NCI-H146 (cell line): ENCODE data around the gene PSMD13.
"Not testable (repeated sequence)": the region's sequence is repeated elsewhere in the genome, so short reads cannot be mapped to it uniquely, and the experiment has no call there.

Experiments used
- DNase-seq: peaks from one replicate; lab custom pipeline; 2025; lab: John Stamatoyannopoulos, UW

PSMD13 gene

DNA sequence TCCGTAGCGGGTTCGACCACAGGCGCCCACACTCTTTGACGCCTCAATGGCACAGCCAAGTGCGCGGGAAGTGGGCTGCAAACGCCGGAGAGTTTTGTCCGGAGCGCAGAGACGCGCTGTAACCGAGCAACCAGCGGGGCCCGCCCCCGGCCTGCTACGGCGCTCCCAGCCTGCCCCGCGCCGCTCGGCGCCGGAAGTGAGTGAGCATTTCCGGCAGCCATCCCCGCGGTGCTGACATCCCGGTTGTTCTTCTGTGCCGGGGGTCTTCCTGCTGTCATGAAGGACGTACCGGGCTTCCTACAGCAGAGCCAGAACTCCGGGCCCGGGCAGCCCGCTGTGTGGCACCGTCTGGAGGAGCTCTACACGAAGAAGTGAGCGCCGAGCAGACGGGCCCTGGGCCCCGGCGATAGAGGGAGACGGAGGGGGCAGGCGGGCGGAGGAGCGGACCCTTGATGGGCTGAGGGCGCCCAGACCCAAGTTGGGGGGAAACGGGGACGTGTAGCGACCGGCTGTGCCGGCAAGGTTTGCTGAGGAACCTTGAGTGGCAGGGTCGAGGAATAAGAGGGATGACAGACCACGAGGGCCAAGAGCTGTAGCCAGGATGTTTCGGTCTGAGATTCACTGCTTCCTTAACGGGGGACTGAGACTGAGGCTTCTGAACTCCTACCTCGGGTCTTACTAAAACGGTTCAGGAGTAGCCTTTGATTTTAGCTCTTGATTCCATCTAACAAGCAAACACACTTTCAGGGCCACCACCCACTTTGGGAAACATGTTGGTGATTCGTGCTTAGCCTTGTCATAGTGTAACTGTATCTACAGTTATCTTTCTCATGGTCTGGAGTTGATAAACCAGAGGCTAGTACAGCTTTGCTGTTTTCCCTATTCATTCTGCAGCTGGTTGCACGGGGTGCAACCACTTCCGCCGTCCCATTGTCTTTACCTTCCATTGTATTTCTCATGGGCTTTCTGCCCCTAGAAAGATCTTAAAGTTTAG lies at the start of gene PSMD13:
PSMD13 (plus strand) TSS at position 203 of the 994 bp plus-strand sequence; CDS start at position 277, 74 bp downstream.
- DNase-seq: peak; percentile 84

- DNase-seq: not testable (repeated sequence)
Observed at GRCh38 chr11:189200-189783, 47.5 kb upstream of the PSMD13 start.

DNA sequence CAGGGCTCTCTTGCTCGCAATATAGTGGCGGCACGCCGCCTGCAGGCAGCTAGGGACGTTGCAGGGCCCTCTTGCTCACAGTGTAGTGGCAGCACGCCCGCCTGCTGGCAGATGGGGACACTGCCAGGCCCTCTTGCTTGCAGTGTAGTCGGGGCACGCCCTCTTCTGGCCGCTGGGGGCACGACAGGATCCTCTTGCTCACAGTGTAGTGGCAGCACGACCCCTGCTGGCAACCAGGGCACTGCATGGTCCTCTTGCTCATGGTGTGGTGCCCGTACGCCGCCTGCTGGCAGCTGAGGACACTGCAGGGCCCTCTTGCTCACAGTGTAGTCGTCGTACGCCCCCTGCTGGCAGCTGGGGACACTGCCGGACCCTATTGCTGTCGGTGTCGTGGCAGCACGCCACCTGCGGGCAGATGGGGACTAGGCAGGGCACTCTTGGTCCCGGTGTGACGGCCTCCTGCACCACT lies 46.9 kb upstream of the PSMD13 start:
- DNase-seq: not testable (repeated sequence)

DNA sequence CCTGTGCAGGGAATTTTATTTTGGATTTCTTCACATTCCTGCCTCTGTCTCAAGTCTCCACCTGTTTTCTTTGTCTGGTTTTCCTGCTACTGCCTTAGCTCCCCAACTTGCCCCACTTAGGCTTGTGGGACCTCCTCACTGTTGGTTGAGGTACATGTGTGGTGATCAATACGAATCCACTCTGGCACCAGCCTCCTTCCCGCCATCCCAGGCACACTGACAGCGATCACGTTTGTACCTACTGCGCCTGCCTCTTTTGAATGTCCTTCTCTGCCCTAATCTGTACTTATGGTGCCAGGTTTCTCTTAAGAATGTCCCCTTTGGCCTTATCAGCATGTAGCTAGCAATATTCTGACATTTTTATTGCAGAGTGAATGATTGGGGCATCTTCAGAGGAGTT lies 46.2 kb upstream of the PSMD13 start:
- DNase-seq: not testable (repeated sequence)

GRCh38 chr11:191490-192478 lies 45.0 kb upstream of the PSMD13 start:
- DNase-seq: not testable (repeated sequence)

DNA sequence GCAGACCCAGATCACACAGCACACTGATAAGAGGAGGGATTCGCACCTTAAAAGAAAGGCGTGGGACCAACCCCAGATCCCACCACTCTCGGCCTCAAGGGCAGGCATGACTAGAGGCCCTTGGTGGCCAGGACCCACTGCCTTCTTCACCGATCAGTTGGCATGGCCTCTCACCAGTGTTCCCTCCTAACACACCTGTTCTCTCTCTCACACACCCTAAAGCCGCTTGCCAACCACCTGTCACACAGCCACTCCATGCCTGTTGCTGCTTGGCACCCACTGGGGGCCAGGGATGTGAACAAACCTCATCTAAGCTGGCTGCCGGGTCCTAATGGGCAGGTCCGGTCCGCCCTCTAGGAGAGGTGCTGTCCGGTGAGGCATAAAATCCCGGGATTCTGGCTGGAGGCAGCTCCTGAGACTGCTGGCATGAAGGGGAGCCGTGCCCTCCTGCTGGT lies 44.1 kb upstream of the PSMD13 start, which contains the start of gene SCGB1C1:
SCGB1C1 (plus strand) TSS at position 405 of the 455 bp plus-strand sequence; CDS start at position 427, 22 bp downstream.
- not testable (repeated sequence) for DNase-seq

- not testable (repeated sequence) for DNase-seq
Observed at GRCh38 chr11:193481-193880, 43.3 kb upstream of the PSMD13 start.

DNA sequence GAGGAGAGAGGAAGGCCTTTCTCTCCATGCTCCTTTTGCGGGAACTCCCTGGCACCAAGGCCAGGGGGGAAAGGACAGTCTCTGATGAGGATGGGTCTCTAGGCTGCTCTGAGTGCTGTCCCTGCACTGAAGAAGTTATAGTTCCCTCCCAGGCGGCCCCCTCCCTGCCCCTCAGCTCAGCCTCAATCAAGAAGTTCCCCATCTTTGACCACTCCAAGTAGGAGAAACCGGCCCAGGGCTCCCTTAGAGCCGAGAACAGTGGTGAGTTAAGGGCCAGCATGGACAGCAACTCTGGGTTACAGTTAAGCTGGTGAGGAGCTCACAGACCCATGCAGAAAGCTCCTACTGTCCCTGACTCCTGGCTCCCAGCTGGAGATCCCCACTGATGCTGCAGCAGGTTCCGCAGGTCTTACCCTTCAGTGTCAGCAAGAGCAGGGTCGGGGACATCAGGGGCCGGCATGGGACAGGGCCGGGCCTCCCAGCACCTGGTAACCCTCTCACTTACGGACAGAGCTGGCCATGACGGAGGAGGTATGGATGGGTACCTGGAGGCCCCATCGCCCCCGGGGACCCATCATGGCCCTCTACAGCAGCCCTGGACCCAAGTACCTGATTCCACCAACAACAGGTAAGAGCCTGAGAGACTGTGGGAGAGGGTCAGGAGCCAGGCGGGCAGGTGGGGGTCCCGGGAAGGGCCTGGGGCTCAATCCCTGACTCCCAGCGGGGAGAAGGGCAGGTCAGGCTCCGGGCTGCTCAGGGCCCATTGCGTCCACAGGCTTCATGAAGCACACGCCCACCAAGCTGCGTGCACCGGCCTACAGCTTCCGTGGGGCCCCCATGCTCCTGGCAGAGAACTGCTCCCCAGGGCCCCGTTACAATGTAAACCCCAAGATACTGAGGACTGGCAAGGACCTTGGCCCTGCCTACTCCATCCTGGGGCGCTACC lies 39.7 kb upstream of the PSMD13 start:
- no peak for DNase-seq

DNA sequence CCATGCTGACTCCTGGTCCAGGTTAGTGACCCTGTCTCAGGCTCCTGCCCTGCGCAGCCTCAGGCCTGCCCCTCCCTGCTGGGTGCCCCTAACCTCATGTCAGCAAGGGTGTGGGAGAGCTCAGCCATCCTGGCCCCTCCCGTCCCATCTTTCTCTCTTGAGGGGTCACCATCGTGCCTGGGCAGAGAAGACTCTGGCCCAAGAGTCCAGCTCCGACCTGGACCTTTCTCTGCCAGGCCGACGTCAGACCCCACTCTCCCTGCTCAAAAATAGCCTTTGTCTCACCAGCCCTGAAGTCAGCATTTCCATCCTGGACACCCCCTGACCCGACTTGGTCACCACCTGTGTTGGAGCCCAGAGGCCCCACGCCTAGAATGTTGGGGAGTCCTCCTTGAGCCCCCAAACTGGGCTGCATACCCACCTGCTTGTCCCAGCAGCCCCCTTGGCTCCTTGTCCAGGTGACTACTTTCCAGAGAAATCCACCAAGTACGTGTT lies 39.0 kb upstream of the PSMD13 start:
- no peak for DNase-seq

DNA sequence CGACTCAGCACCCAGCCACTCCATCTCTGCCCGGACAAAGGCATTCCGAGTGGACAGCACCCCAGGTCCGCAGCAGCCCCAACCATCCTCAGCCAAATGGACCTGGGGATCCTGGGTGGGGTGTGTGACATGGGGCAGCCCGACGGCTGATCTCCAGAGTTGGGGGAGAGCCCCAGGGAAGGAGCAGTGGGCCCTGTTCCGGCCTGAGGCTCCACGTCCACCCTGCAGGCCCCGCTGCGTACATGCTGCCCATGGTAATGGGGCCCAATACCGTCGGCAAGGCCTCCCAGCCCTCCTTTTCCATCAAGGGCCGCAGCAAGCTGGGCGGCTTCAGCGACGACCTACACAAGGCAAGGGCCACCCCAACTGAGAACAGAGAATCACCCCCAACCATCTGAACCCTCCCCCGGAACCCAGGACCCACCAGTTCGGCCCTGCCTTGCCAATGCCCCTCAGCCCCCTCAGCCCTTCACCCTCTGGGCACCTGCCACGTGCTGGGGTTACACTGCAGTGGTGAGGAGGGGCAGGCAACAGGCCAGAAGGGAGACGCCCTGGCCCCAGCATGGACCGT lies 38.5 kb upstream of the PSMD13 start:
- DNase-seq: no peak

DNA sequence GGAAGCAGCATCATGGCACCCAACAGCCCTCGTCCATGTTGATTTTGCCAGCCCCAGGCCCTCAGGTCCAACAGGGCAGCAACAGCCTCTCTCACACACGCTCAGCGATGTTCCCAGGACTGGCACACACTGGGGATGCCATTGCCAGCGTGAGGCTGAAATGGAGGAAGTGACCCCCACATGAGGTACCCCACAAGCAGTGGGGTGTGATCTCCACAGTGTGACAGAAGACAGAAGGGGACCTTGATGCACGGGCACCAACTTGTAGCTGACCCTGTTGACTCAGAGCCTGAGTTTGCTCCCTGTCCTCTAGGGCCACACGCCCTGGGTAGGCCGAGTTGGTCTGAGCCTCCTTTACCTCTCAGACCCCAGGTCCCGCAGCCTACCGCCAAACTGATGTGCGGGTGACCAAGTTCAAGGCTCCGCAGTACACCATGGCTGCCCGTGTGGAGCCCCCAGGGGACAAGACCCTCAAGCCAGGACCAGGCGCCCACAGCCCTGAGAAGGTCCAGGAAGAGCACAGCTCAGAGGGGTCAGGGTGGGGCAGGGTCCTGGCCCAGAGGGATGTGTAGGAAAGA lies 37.7 kb upstream of the PSMD13 start:
- DNase-seq: no peak

DNA sequence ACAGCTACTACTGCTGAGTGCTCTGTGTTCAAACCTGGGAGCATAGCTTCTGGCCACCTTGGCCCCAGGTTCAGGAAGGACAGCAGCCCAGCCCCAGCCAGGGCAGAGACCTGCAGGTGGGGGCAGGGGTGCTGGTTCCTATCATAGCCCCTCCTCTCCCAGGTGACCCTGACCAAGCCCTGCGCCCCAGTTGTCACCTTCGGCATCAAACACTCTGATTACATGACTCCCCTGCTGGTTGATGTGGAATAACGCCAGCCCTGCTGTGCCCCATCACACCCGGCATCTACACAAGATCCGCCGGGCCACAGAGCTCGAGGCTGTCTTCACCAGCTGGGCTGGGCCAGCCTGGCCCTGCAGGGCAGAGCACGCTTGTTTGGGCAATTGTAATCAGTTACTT lies 37.0 kb upstream of the PSMD13 start:
- no peak for DNase-seq

GRCh38 chr11:200224-201003 lies 36.4 kb upstream of the PSMD13 start:
- no peak for DNase-seq

GRCh38 chr11:201966-202365 lies 34.8 kb upstream of the PSMD13 start:
- DNase-seq: no peak

DNA sequence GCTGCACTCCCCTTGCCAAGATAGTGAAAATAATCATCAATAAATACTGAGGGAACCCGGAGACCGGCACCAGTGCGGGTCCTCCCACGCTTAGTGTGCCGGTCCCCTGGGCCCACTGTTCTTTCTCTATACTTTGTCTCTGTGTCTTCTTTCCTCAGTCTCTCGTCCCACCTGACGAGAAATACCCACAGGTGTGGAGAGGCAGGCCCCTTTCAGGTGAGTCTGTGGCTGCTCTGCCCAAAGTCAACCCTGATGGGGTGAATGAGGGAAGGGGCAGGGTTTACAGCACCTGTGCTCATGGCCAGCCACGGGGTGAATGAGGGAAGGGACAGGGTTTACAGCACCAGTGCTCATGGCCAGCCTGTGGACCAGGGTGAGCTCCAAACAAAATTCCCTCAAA lies 34.3 kb upstream of the PSMD13 start:
- DNase-seq: no peak

GRCh38 chr11:203056-203944 lies 33.5 kb upstream of the PSMD13 start:
- no peak for DNase-seq

GRCh38 chr11:203945-204586 lies 32.7 kb upstream of the PSMD13 start:
- no peak for DNase-seq
